ENCODE results near the gene AFAP1.

DNA sequence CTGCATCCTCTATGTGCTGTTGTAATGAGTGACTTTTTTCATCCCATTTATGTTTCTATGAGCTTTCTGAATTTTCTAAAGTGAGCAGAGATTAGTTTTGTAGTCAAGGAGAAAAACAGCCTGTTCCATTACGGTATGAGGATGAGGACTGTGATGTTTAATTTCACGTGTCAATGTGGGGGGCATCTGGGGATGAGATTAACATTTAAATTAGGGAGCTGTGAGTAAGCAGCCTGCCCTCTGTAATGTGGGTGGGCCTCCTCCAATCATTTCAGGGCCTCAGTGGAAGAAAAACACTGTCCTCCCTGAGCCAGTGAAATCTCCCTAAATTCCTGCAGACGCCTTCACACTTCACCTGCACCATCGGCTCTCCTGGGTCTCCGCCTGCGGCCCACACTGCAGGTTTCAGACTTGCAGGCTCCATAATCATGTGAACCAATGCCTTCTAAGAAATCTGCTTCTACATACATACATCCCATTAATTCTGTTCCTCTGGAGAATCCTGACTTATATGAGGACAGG, 121.7 kb downstream of the AFAP1 start:
- TF ChIP-seq POLR2AphosphoS5 (IDR thresholded peaks at IDR 0.05; ENCODE audit: low read depth, low read length) (no peak), SIN3A (IDR thresholded peaks at IDR 0.05; ENCODE audit: borderline replicate concordance, insufficient read depth, low read length) (no peak), TAF1 (IDR thresholded peaks at IDR 0.05; ENCODE audit: borderline replicate concordance, insufficient read depth, low read length) (no peak), FOXP2 (optimal IDR thresholded peaks at IDR 0.05; ENCODE audit: borderline replicate concordance, extremely low read depth, extremely low read length, insufficient read depth) (no peak)
- TF ChIP-seq, protein P1, sequence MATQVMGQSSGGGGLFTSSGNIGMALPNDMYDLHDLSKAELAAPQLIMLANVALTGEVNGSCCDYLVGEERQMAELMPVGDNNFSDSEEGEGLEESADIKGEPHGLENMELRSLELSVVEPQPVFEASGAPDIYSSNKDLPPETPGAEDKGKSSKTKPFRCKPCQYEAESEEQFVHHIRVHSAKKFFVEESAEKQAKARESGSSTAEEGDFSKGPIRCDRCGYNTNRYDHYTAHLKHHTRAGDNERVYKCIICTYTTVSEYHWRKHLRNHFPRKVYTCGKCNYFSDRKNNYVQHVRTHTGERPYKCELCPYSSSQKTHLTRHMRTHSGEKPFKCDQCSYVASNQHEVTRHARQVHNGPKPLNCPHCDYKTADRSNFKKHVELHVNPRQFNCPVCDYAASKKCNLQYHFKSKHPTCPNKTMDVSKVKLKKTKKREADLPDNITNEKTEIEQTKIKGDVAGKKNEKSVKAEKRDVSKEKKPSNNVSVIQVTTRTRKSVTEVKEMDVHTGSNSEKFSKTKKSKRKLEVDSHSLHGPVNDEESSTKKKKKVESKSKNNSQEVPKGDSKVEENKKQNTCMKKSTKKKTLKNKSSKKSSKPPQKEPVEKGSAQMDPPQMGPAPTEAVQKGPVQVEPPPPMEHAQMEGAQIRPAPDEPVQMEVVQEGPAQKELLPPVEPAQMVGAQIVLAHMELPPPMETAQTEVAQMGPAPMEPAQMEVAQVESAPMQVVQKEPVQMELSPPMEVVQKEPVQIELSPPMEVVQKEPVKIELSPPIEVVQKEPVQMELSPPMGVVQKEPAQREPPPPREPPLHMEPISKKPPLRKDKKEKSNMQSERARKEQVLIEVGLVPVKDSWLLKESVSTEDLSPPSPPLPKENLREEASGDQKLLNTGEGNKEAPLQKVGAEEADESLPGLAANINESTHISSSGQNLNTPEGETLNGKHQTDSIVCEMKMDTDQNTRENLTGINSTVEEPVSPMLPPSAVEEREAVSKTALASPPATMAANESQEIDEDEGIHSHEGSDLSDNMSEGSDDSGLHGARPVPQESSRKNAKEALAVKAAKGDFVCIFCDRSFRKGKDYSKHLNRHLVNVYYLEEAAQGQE (IDR thresholded peaks at IDR 0.05; ENCODE audit: insufficient read depth in 1 of 2, low read depth in 2 of 2, low read length in 2 of 2): no peak

Data from PFSK-1 (cell line).